Measurements from ENCODE around the gene KLHL20.
"Not testable (repeated sequence)": the region's sequence is repeated elsewhere in the genome, so short reads cannot be mapped to it uniquely, and the experiment has no call there.

The KLHL20 gene, protein sequence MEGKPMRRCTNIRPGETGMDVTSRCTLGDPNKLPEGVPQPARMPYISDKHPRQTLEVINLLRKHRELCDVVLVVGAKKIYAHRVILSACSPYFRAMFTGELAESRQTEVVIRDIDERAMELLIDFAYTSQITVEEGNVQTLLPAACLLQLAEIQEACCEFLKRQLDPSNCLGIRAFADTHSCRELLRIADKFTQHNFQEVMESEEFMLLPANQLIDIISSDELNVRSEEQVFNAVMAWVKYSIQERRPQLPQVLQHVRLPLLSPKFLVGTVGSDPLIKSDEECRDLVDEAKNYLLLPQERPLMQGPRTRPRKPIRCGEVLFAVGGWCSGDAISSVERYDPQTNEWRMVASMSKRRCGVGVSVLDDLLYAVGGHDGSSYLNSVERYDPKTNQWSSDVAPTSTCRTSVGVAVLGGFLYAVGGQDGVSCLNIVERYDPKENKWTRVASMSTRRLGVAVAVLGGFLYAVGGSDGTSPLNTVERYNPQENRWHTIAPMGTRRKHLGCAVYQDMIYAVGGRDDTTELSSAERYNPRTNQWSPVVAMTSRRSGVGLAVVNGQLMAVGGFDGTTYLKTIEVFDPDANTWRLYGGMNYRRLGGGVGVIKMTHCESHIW

GRCh38 chr1:173714759-173715537, at the start of gene KLHL20:
KLHL20 (plus strand) TSS chr1:173714981; CDS start chr1:173716044, 1,063 bp downstream.
- peak; percentile 93 for DNase-seq (ENCODE audit: low spot score)

GRCh38 chr1:173666646-173667045, 48.1 kb upstream of the KLHL20 start:
- DNase-seq (ENCODE audit: low spot score) = no peak

- no peak for DNase-seq (ENCODE audit: low spot score)
These were observed 45.3 kb upstream of the KLHL20 start, which contains the start of gene ANKRD45 for GRCh38 chr1:173669491-173669941. ANKRD45 (minus strand) TSS chr1:173669851; CDS start chr1:173659418, 10,433 bp downstream.

DNA sequence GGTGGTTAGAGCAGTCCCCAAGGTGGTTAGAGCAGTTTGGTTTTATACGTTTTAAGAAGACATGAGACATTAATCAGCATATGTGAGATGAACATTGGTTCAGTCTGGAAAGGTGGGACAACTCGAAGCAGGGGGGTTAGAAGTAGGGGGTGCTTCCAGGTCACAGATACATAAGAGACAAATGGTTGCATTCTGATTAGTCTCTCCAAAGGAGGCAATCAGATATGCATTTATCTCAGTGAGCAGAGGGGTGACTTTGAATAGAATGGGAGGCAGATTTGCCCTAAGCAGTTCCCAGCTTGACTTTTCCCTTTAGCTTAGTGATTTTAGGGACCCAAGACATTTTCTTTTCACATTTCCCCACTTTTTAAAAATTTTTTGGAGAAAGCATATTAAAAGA, 40.3 kb upstream of the KLHL20 start:
- not testable (repeated sequence) for DNase-seq (ENCODE audit: low spot score)

DNA sequence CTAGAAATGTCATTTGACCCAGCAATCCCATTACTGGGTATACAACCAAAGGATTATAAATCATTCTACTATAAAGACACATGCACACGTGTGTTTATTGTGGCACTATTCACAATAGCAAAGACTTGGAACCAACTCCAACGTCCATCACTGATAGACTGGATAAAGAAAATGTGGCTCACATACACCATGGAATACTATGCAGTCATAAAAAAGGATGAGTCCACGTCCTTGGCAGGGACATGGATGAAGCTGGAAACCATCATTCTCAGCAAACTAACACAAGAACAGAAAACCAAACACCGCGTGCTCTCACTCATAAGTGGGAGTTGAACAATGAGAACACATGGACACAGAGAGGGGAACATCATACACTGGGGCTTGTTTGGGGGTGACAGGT, 34.6 kb upstream of the KLHL20 start:
- DNase-seq (ENCODE audit: low spot score) = not testable (repeated sequence)

GRCh38 chr1:173682184-173682583, 32.6 kb upstream of the KLHL20 start:
- DNase-seq (ENCODE audit: low spot score) = no peak

DNA sequence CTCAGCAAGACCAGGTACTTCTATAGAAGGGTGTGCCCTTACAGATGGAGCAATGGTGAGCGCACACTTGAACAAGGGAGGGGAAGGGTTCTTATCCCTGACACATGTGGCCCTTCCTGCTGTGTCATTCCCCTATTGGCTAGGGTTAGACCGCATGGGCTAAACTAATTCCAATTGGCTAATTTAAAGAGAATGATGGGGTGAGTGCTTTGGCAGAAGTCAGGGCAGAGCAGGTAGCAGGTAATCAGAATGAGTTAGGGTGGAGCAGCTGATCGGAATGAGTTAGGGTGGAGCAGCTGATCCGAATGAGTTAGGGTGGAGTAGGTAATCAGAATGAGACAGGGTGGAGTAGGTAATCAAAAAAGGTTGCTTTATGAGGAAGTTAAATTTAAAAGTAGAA, 30.9 kb upstream of the KLHL20 start:
- DNase-seq (ENCODE audit: low spot score) = not testable (repeated sequence)

GRCh38 chr1:173685121-173685520, 29.7 kb upstream of the KLHL20 start:
- DNase-seq (ENCODE audit: low spot score) = not testable (repeated sequence)

DNA sequence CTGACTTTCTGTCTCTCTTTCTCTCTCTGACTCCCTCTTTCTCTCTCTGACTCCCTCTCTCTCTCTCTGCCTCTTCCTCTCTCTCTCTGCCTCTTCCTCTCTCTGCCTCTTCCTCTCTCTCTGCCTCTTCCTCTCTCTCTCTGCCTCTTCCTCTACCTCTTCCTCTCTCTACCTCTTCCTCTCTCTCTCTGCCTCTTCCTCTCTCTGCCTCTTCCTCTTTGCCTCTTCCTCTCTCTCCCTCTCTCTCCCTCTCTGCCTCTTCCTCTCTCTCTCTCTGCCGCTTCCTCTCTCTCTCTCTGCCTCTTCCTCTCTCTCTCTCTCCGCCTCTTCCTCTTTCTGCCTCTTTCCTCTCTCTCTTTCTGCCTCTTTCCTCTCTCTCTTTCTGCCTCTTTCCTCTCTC, 26.5 kb upstream of the KLHL20 start:
- DNase-seq (ENCODE audit: low spot score) = no peak

- no peak for DNase-seq (ENCODE audit: low spot score)
These were observed 21.5 kb upstream of the KLHL20 start for GRCh38 chr1:173693238-173693637.

DNA sequence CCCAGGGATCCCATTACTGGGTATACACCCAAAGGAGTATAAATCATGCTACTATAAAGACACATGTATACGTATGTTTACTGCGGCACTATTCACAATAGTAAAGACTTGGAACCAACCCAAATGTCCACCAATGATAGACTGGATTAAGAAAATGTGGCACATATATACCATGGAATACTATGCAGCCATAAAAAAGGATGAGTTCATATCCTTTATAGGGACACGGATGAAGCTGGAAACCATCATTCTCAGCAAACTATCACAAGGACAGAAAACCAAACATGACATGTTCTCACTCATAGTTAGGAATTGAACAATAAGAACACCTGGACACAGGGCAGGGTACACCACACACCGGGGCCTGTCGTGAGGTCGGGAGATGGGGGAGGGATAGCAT, 13.5 kb upstream of the KLHL20 start:
- DNase-seq (ENCODE audit: low spot score) = not testable (repeated sequence)

- no peak for DNase-seq (ENCODE audit: low spot score)
These were observed 12.0 kb upstream of the KLHL20 start for GRCh38 chr1:173702736-173703135.

DNA sequence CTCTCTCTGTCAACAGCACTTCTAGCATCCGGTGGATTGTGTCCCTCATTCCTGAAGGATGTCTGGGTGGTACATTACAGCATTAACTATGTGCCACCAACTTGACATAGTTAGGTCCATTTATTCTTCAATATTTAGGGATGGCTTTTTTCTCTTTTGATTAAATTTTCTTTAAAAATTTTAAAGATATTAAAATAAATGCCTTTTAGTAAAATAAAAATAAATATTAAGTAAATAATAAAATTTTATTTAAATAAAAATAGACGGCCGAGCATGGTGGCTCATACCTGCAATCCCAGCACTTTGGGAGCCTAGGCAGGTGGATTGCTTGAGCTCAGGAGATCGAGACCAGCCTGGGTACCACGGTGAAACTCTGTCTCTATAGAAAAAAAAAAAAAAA, 9.7 kb upstream of the KLHL20 start:
- no peak for DNase-seq (ENCODE audit: low spot score)

- DNase-seq (ENCODE audit: low spot score) = no peak
These were observed 6.0 kb upstream of the KLHL20 start for GRCh38 chr1:173708787-173709186.

- no peak for DNase-seq (ENCODE audit: low spot score)
These were observed 381 bp upstream of the KLHL20 start for GRCh38 chr1:173714441-173714758.

- DNase-seq (ENCODE audit: low spot score) = no peak
These were observed 710 bp downstream of the KLHL20 start for GRCh38 chr1:173715538-173715844.

GRCh38 chr1:173717238-173717637, 2.5 kb downstream of the KLHL20 start:
- no peak for DNase-seq (ENCODE audit: low spot score)

- DNase-seq (ENCODE audit: low spot score) = not testable (repeated sequence)
These were observed 16.6 kb downstream of the KLHL20 start for GRCh38 chr1:173731331-173731730.

DNA sequence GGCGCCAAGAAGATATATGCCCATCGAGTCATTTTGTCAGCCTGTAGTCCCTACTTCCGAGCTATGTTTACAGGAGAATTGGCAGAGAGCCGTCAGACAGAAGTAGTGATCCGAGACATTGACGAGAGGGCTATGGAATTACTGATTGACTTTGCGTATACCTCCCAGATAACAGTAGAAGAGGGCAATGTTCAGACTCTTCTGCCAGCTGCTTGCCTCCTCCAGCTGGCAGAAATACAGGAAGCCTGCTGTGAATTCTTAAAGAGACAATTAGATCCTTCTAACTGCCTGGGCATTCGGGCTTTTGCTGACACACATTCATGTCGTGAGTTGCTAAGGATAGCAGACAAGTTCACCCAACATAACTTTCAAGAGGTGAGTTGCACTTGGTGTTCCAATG, 19.1 kb downstream of the KLHL20 start:
- DNase-seq (ENCODE audit: low spot score) = no peak

GRCh38 chr1:173736104-173736503, 21.3 kb downstream of the KLHL20 start:
- DNase-seq (ENCODE audit: low spot score) = not testable (repeated sequence)

GRCh38 chr1:173742203-173742886, 27.6 kb downstream of the KLHL20 start:
- DNase-seq (ENCODE audit: low spot score) = no peak

DNA sequence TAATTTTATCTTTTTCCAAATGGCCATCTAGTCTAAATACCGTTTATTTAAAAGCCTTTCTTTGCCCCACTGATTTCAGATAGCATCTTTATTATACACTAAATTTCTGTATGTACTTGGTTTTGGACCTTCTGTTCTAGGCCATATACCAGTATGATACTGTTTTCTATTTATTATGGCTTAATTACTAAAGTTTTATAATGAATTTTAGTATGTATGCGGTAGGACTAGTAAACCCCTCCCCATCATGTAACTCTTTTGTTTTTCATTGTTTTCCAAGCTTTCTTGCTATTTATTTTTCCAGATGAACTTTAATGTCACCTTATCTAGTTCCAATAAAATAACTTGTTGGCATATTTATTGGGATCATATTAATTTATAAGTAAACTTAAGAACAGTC, 29.9 kb downstream of the KLHL20 start:
- DNase-seq (ENCODE audit: low spot score) = no peak

Data from CD4-positive, alpha-beta T cell treated with Interleukin-2 at 100 ng/mL for 4 hours (primary cell).